ENCODE results near the gene C20orf96.

The C20orf96 gene

DNA sequence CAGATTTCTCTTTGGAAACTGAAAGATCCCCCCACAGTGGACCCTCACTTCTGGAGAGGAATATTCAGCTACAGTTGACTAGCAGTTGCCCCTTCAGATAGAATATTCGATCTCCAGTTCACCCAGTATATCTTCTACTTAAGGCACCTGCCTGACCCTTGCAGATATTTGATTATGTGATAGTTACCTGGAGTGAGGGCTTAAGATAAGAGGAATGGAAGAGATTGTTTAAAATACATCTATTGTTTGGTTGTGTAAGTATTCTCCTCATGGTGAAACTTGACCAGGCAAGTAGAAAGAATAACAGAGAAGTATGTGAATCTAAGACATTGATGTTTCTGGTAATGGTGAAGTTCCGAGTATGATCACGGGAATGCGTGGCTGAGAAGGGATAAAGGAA, 5.3 kb upstream of the C20orf96 start:
- no peaks in the 10 kb centered on the region for H3K36me3 ChIP-seq
- H3K27me3 ChIP-seq: no peaks in the 10 kb centered on the region
- TF ChIP-seq, protein P1, sequence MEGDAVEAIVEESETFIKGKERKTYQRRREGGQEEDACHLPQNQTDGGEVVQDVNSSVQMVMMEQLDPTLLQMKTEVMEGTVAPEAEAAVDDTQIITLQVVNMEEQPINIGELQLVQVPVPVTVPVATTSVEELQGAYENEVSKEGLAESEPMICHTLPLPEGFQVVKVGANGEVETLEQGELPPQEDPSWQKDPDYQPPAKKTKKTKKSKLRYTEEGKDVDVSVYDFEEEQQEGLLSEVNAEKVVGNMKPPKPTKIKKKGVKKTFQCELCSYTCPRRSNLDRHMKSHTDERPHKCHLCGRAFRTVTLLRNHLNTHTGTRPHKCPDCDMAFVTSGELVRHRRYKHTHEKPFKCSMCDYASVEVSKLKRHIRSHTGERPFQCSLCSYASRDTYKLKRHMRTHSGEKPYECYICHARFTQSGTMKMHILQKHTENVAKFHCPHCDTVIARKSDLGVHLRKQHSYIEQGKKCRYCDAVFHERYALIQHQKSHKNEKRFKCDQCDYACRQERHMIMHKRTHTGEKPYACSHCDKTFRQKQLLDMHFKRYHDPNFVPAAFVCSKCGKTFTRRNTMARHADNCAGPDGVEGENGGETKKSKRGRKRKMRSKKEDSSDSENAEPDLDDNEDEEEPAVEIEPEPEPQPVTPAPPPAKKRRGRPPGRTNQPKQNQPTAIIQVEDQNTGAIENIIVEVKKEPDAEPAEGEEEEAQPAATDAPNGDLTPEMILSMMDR (IDR thresholded peaks at IDR 0.05): no peak
- peaks cover 0 to 38% (median 33%) of the 10 kb centered on the region in 4 donors for H3K4me1 ChIP-seq
- H3K4me3 ChIP-seq: no peak overlapping the region
- no peaks in the 10 kb centered on the region for H3K9me3 ChIP-seq
- intact Hi-C loops (cut with DNase I; ENCODE audit: low total_unique reads): loop anchor here (2.0 kb wide), 1 partner anchor 29 kb away; the partner anchor contains the start of gene SOX12
- no peak for DNase-seq
- no peak overlapping the region for H3K27ac ChIP-seq

DNA sequence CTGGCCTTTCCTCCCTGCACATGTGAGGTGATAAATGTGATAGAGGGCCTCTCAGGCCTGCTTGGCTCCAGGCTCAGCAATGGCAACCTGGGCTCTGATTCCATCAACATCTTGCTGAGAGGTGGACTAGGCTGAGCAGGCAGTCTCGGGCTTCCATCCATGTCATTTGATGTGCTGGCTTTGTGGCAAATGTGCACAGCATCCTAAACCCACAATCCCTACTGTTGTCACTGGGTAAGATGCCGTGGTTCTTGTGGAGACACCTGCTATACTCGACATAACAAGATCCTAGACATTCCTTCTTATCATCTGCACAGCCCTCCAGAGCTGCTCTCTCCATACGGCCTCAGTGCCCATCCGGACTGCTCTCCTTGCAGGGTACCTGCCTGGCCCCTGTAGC, 4.1 kb upstream of the C20orf96 start:
- no peaks in the 10 kb centered on the region for H3K27me3 ChIP-seq
- H3K4me3 ChIP-seq: no peak overlapping the region
- no peaks in the 10 kb centered on the region for H3K9me3 ChIP-seq
- DNase-seq: no peak
- TF ChIP-seq, protein P1 (IDR thresholded peaks at IDR 0.05): no peak
- peaks cover 0 to 32% (median 26%) of the 10 kb centered on the region in 4 donors for H3K4me1 ChIP-seq
- H3K36me3 ChIP-seq: no peaks in the 10 kb centered on the region
- intact Hi-C loops (cut with DNase I; ENCODE audit: low total_unique reads): no loop called here
- H3K27ac ChIP-seq: no peak overlapping the region

- TF ChIP-seq, protein P1 (IDR thresholded peaks at IDR 0.05): no peak
- no peak for DNase-seq
- H3K27me3 ChIP-seq: no peaks in the 10 kb centered on the region
- peaks cover 0 to 18% (median 10%) of the 10 kb centered on the region in 4 donors for H3K4me1 ChIP-seq
- H3K27ac ChIP-seq: peak overlapping the region; percentile 73 to 89
- no peaks in the 10 kb centered on the region for H3K36me3 ChIP-seq
- peak overlapping the region; percentile 57 to 67 for H3K4me3 ChIP-seq
- H3K9me3 ChIP-seq: no peaks in the 10 kb centered on the region
- intact Hi-C loops (cut with DNase I; ENCODE audit: low total_unique reads): no loop called here
Observed at GRCh38 chr20:289693-290083, 862 bp downstream of the C20orf96 start.

DNA sequence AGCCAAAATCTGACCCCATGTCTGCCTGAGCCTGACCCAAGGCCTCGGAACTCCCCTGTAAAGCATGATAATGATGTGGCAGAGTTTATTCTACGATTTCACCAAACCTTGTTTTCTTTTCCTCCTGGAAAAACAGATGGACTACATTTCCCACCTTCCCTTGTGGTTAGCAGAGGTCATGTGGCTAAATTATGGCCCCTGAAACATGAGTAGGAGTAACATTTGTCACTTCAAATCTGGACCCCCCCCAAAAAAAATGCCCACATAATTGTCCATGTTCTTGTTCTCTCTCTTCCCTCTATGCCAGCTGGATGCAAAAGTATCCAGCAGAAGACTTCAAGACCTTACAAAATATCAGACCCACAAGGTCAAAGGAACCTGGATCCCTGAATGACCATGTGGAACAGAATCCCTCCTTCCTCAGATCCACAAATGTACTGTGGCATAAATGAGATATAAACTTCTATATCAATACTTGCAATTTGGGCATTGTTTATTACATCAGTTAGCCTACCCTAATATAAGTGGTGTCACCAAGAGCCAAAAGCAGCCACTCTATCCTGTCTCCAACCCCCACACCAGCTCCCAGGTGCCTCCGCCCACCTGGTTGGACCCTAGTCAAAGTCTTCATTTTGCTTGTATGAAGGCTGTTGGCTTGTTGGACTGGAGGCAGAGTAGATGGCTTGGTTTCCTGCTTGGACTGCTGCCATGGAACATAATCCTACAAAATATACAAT, 1.4 kb downstream of the C20orf96 start:
- intact Hi-C loops (cut with DNase I; ENCODE audit: low total_unique reads): no loop called here
- Histone ChIP-seq H3K27me3 (no peaks in the 10 kb centered on the region), H3K27ac (no peak overlapping the region), H3K4me3 (peak overlapping the region in 1 of 2 donors; percentile 67), H3K4me1 (peaks cover 0 to 18% (median 10%) of the 10 kb centered on the region in 4 donors), H3K9me3 (no peaks in the 10 kb centered on the region), H3K36me3 (no peaks in the 10 kb centered on the region)
- DNase-seq: no peak
- TF ChIP-seq, protein P1 (IDR thresholded peaks at IDR 0.05): no peak

- intact Hi-C loops (cut with DNase I; ENCODE audit: low total_unique reads): no loop called here
- DNase-seq: peak in 1 of 2 donors; percentile 1
- no peak overlapping the region for H3K4me3 ChIP-seq
- peaks cover 0 to 17% (median 10%) of the 10 kb centered on the region in 4 donors for H3K4me1 ChIP-seq
- H3K27ac ChIP-seq: no peak overlapping the region
- peaks cover 0 to 6% (median 0%) of the 10 kb centered on the region in 3 donors for H3K36me3 ChIP-seq
- H3K9me3 ChIP-seq: no peaks in the 10 kb centered on the region
- TF ChIP-seq, protein P1 (IDR thresholded peaks at IDR 0.05): no peak
- no peaks in the 10 kb centered on the region for H3K27me3 ChIP-seq
Observed at GRCh38 chr20:286508-286907, 4.0 kb downstream of the C20orf96 start.
